ENCODE data around the gene SEMA3C.

SEMA3C gene

DNA sequence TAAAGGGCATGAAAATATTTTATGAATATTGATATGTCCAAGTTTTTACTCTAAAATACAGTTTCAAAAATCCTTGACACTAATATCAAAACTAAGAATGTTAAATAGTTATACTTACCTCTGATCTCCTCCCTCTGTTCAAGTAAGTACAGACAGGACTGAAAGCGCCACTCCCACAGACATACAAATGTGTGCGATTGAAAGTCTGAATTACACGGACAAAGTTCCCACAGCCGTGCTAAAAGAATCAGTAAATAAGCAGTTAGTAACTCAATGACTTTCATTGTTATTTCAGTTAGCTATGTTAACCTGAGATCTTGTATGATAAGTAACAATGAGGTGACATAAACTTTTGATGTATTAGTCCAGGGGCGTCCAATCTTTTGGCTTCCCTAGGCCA is 100.7 kb downstream of the SEMA3C start:
- Mint-ChIP-seq H3K9me3 (peaks cover 5% of the 10 kb centered on the region), H3K4me3 (no peak overlapping the region), H3K27me3 (no peaks in the 10 kb centered on the region), H3K27ac (no peak overlapping the region), H3K36me3 (no peaks in the 10 kb centered on the region), H3K4me1 (no peaks in the 10 kb centered on the region)
- CTCF ChIA-PET = no interaction called here
- DNase-seq = no peak

DNA sequence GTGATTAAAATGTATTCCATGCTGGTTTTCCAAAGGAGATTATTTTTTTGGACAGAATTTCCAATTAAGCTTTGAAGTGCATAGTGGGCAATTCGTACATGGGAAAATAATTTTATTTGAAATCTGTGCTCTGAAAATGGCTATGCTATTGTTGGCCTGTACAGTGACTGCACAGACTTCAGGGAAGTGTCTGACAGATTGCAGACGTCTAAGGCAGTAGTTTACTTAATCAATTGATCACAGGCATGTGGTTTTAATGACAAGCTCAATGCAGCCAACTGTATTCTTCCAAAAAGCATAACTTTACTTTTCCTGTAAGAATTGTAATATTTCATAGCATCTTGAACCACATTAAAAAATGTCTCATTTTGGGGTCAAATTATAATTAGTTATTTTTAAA is 102.0 kb downstream of the SEMA3C start:
- Mint-ChIP-seq H3K9me3 (peaks cover 5% of the 10 kb centered on the region), H3K4me3 (no peak overlapping the region), H3K27ac (no peak overlapping the region), H3K4me1 (no peaks in the 10 kb centered on the region), H3K27me3 (no peaks in the 10 kb centered on the region), H3K36me3 (no peaks in the 10 kb centered on the region)
- DNase-seq = no peak
- CTCF ChIA-PET = no interaction called here

DNA sequence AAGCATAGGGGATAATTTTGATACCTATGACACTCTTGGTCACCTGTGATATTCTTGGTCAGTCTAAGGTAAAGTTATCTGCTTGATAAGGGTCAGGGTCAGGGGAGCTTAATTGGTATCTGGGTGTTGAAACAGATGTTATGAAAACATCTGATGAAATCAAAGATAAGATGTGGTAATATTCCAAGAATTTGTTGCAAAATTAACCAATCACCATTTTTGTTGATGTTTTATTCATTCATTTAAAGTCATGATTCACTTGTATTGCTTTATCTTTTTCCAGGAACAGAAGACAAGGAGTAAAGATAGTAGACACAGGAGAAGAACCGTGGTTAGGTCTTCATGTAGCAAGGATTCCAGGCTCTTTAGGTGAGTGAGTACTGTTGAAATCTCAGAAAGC is 103.1 kb downstream of the SEMA3C start:
- CTCF ChIA-PET = no interaction called here
- no peaks in the 10 kb centered on the region for H3K27me3 Mint-ChIP-seq
- peaks cover 5% of the 10 kb centered on the region for H3K9me3 Mint-ChIP-seq
- H3K4me1 Mint-ChIP-seq = no peaks in the 10 kb centered on the region
- no peaks in the 10 kb centered on the region for H3K36me3 Mint-ChIP-seq
- H3K4me3 Mint-ChIP-seq = no peak overlapping the region
- no peak overlapping the region for H3K27ac Mint-ChIP-seq
- no peak for DNase-seq

DNA sequence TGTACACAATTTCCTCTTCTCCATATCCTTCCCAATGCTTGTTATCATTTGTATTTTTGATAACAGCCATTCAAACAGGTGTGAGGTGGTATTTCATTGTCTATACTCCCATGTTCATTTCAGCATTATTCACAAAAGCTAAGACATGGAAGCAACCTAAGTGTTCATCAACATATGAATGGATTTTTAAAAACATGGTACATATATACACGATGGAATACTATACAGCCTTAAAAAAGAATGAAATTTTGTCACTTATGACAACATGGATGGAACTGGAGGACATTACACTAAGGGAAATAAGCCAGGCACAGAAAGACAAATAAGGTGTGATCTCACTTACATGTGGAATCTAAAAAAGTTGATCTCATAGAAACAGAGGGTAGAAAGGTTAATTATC is 109.3 kb downstream of the SEMA3C start:
- Mint-ChIP-seq H3K4me1 (no peaks in the 10 kb centered on the region), H3K36me3 (no peaks in the 10 kb centered on the region), H3K27me3 (no peaks in the 10 kb centered on the region), H3K27ac (no peak overlapping the region), H3K9me3 (peaks cover 3% of the 10 kb centered on the region), H3K4me3 (no peak overlapping the region)
- no peak for DNase-seq
- CTCF ChIA-PET = no interaction called here

DNA sequence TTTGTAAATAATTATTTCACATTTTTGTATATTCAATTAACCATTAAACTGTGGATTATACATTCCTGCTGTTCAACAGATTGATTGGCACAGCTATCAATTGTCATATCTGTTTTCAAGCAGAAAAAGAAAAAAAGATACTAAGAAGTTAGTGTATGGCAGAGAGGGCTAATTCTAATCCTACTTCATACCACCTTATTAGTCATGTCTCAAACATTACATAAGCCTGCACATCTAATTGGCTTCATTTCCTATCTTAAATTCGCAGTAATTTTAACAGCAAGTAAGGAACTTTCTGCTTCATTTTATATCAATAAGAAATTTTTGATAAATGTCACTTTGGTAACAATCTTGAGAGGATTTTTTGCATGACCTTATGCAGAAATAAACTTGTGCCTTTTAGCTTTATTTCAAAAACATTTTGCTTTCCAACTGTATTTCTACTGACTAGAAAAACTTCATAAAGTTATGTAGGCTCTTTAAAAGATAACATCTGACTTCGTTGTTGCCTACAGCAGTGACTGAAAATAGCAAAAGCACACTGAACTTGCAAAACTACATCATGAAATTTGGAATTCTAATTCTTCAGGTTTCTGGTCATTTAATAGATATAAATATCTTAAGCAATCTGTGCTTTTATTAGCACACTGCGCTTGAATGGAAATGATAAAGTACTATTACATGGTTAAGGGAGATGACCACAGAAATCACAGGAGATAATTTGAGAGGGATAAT is 111.5 kb downstream of the SEMA3C start:
- CTCF ChIA-PET = no interaction called here
- DNase-seq = no peak
- H3K9me3 Mint-ChIP-seq = no peaks in the 10 kb centered on the region
- no peaks in the 10 kb centered on the region for H3K36me3 Mint-ChIP-seq
- no peak overlapping the region for H3K27ac Mint-ChIP-seq
- no peaks in the 10 kb centered on the region for H3K27me3 Mint-ChIP-seq
- H3K4me1 Mint-ChIP-seq = no peaks in the 10 kb centered on the region
- no peak overlapping the region for H3K4me3 Mint-ChIP-seq

DNA sequence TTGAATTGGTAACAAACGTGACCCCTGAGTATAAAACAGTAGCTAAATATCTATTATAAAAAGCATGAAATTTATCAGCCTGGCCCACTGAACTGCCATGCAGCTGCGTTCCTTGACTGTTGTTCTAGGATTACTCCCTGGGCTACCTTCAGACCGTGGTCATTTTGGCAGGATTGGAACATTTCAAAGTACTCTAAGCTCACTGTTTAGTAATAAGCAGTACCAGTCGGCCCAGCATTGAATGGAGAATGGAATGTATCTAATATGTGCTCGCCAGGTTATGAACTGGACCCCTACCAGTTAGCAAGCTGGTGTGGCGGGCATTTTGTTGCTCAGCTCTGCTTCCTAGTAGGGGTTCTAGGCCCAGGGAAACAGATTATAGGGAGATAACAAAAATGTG is 112.2 kb downstream of the SEMA3C start:
- DNase-seq = no peak
- Mint-ChIP-seq H3K4me3 (no peak overlapping the region), H3K27me3 (no peaks in the 10 kb centered on the region), H3K27ac (no peak overlapping the region), H3K4me1 (no peaks in the 10 kb centered on the region), H3K36me3 (no peaks in the 10 kb centered on the region), H3K9me3 (no peaks in the 10 kb centered on the region)
- CTCF ChIA-PET = no interaction called here

DNA sequence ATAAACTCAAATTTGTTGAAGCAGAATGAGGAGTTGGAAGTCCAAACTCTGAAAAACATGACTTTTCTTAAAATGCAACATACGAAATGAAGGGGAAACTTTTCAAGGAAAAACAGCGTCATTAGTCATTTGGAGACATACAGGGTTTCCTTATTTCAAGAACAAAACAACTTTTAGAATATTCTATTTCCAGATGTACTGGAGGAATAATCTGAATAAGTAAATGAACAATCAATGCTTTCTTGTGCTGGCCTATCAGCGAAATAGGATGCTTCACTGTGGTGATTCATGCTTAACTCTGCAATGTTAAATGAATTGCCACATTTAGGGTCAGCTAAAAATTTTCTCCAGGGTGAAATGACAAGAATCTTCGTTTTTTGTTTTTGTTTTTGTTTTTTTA is 114.3 kb downstream of the SEMA3C start:
- Mint-ChIP-seq H3K27ac (no peak overlapping the region), H3K9me3 (no peaks in the 10 kb centered on the region), H3K4me1 (no peaks in the 10 kb centered on the region), H3K27me3 (no peaks in the 10 kb centered on the region), H3K36me3 (no peaks in the 10 kb centered on the region), H3K4me3 (no peak overlapping the region)
- CTCF ChIA-PET = no interaction called here
- DNase-seq = no peak

DNA sequence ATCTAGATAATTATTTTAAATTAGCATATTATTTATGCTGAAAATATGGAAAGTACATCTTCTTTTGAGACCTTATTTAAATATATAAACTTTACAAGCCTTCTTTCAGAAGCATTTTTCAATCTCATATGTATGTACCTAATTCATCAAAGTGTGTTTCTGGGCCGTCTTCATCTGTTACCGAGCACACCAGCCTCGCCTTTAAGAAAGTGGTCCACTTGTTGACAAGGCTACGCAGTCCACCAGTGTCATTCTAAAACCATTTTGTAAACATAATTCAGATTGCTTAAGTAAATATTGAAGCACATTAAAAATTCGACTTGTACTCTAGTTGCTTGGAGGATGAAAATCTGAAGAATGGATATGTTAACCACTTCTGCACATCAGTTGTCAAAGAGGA is 116.3 kb downstream of the SEMA3C start:
- H3K27ac Mint-ChIP-seq = no peak overlapping the region
- DNase-seq = no peak
- no peaks in the 10 kb centered on the region for H3K36me3 Mint-ChIP-seq
- H3K9me3 Mint-ChIP-seq = no peaks in the 10 kb centered on the region
- no peaks in the 10 kb centered on the region for H3K4me1 Mint-ChIP-seq
- H3K4me3 Mint-ChIP-seq = no peak overlapping the region
- CTCF ChIA-PET = no interaction called here
- no peaks in the 10 kb centered on the region for H3K27me3 Mint-ChIP-seq

DNA sequence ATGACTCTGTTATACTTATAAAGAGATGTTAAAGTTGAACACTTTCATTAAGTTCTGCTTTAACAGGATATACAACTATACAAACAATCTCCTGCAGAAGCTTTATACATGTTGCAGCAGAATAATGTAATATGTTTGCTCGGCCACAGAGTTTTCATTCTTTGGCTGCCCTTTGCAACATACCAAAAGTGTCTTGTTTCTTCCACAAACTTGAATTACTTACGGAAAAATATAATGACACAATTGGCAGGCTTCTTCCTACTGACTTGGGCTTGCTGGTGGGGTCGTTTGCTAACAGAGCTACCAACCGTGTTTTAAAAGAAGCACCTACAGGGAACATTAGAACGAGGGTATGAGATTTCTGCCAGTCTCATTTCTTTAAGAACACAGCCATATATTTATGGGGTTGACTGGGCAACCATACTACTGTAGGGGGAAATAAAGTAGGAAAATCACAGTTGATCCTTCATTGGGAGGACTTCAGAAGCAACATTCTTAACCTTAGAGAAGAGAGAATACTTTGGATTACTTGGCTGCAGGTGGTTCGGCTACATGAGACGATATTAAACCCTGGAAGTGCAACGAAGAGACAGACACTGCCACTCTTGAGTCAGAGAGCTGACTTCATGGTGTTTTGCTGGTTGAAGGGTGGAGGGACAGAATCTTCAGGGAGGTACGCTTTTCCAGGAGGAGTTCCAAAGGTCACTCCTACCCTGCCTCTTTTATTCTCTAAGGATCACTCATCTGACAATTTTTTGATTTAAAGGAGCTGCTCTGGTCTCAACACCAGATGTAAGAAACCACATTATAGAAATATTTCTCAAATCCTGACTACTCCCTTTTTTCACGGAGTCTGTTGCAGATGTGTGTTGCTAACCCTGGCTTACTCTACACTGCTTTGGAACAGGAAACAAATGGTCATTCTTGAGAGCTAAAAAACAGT is 123.9 kb downstream of the SEMA3C start:
- Mint-ChIP-seq H3K27me3 (no peaks in the 10 kb centered on the region), H3K4me1 (no peaks in the 10 kb centered on the region), H3K4me3 (no peak overlapping the region), H3K9me3 (no peaks in the 10 kb centered on the region), H3K27ac (no peak overlapping the region), H3K36me3 (no peaks in the 10 kb centered on the region)
- CTCF ChIA-PET = no interaction called here
- DNase-seq = no peak

DNA sequence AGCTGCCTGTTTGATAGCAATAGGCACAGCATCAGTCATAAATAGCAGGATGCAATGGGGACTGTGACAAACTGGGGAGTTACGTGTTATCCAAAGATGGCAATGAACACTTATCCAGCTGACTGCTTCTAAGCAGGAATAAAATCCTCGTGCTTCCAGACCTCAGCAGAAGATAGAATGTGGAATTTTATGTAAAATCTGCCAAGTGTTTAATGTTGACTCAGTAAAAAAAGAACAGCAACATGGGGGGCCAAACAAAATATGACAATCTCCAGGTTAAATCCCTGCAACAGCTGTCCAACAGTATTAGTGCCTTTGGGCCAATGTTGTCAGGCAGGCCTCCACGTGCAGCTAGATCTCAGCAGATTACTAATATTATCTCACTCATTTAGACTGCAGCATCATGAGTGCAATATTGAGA is 127.3 kb downstream of the SEMA3C start:
- CTCF ChIA-PET = no interaction called here
- no peaks in the 10 kb centered on the region for H3K36me3 Mint-ChIP-seq
- no peaks in the 10 kb centered on the region for H3K9me3 Mint-ChIP-seq
- no peaks in the 10 kb centered on the region for H3K4me1 Mint-ChIP-seq
- no peaks in the 10 kb centered on the region for H3K27me3 Mint-ChIP-seq
- H3K4me3 Mint-ChIP-seq = no peak overlapping the region
- DNase-seq = no peak
- no peak overlapping the region for H3K27ac Mint-ChIP-seq

DNA sequence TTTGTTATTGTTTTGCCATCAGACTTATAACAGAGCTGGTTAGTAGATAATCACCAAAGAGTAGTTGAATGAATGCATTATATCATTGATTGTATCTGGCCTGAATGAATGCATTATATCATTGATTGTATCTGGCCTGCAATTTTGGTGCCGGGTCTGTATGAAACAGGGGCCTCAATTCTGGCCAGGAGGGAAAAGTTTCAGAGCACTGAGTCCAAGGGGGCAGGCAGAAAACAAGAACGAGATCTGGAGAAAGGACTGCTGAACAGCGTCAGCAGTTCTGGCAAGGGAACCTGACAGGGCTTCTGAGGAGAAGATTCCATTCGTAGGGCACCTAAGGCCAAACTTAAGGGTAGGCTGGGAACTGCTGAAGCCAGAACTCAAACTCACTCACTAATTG is 128.0 kb downstream of the SEMA3C start:
- no peaks in the 10 kb centered on the region for H3K27me3 Mint-ChIP-seq
- DNase-seq = no peak
- H3K36me3 Mint-ChIP-seq = no peaks in the 10 kb centered on the region
- CTCF ChIA-PET = no interaction called here
- no peaks in the 10 kb centered on the region for H3K9me3 Mint-ChIP-seq
- no peaks in the 10 kb centered on the region for H3K4me1 Mint-ChIP-seq
- H3K27ac Mint-ChIP-seq = no peak overlapping the region
- H3K4me3 Mint-ChIP-seq = no peak overlapping the region

DNA sequence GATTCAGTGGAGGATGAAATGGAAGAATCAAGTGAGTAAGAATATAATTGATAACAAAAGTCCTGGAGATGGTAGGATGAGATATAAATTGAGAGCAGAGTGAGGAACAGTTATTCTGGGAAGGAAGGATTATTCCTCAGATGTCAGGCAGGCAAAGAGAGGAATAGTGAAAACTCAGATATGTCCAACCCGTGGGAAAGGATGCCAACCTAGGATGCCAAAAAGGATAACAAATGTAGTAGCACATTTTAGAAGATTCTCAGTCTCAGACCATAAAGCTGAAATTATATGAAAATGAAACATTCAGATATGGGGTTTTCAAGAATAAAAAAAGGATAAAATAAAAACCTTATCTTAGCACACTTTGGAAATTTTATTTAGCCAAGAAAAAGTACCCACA is 131.1 kb downstream of the SEMA3C start:
- CTCF ChIA-PET = no interaction called here
- no peaks in the 10 kb centered on the region for H3K4me1 Mint-ChIP-seq
- no peak for DNase-seq

DNA sequence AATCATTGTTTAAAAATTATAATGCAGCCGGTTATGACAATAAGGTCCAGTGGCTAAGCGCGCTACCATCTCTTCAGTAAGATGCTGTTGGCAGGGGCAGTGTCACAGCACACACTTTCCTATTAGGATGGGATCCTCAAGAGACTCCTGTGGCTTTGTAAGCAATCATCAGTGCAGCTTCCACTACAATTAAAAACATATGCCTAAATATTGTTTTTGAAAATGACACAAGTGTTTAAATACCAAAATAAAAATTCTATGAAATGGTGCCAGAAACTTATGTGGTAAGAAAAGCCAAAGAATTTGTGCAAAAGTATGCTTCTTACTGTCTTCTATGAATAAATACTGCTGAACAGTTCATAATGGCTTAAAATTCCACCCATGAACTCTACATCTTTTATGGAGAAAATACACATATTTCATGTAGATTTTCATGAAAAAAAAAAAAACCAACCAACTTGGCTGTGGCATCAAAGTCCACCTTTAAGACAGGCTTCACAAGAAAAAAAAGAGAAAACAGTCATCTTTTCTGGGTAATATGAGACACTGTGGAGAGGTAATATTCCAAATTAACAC is 132.8 kb downstream of the SEMA3C start:
- DNase-seq = no peak
- Mint-ChIP-seq H3K36me3 (no peaks in the 10 kb centered on the region), H3K4me3 (no peak overlapping the region), H3K27ac (no peak overlapping the region), H3K4me1 (no peaks in the 10 kb centered on the region), H3K9me3 (no peaks in the 10 kb centered on the region), H3K27me3 (no peaks in the 10 kb centered on the region)
- CTCF ChIA-PET = no interaction called here

More for the DNA sequence above, 131.1 kb downstream of the SEMA3C start:
- H3K9me3 Mint-ChIP-seq = no peaks in the 10 kb centered on the region
- no peaks in the 10 kb centered on the region for H3K36me3 Mint-ChIP-seq
- no peak overlapping the region for H3K4me3 Mint-ChIP-seq
- H3K27ac Mint-ChIP-seq = no peak overlapping the region
- no peaks in the 10 kb centered on the region for H3K27me3 Mint-ChIP-seq

DNA sequence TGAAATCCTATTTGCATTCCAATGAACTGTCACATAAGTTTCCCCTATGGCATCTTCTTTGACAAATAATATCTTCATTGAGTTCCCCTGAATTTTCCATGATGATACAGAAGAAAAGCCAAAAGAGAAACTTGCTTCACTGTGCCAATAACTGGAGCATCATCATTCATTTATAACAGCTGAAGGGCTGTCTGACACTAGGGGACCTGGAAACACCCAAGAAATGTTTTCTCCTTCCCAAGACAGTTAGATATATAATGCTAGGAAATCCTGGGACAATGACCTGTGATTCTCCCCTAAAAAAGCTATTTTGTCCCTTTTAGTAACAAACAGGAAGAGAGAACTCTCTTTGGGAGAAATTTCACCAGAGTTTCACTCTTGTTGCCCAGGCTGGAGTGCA is 133.6 kb downstream of the SEMA3C start:
- CTCF ChIA-PET = no interaction called here
- no peaks in the 10 kb centered on the region for H3K36me3 Mint-ChIP-seq

More for the DNA sequence above, 133.6 kb downstream of the SEMA3C start:
- H3K4me3 Mint-ChIP-seq = no peak overlapping the region
- H3K27ac Mint-ChIP-seq = no peak overlapping the region
- DNase-seq = no peak
- no peaks in the 10 kb centered on the region for H3K4me1 Mint-ChIP-seq
- H3K9me3 Mint-ChIP-seq = no peaks in the 10 kb centered on the region
- H3K27me3 Mint-ChIP-seq = no peaks in the 10 kb centered on the region

Measured in activated naive CD4-positive, alpha-beta T cell treated with anti-CD3 and anti-CD28 coated beads, Interleukin-2, amount 10 ng/mL, durations not matched to agents 7 days and 5 days (primary cell).